Transverse colon (tissue), 4 donors: ENCODE data around the gene POLR3K. TPM values are rescaled to one million over a fixed set of nuclear protein-coding genes. Genes with fewer than 3 reads are reported as not detected.

ENCODE experiments used
- DNase-seq: peaks from one replicate; pipeline ENCODE4 v3.0.0-alpha.2; 2019
- H3K27ac ChIP-seq, 4 donors: fragments of 200-600 bp; sonication (generic); 2 replicates each; pipeline ENCODE4 v1.5.1; 2016 to 2018; ENCODE audit warnings: inconsistent platforms in 4 of 4
- H3K27me3 ChIP-seq: fragments of 200-600 bp; sonication (generic); 2 replicates; pipeline ENCODE4 v1.5.1; 2017; ENCODE audit warnings: inconsistent platforms
- H3K36me3 ChIP-seq, 4 donors: fragments of 200-600 bp; sonication (generic); 2 replicates each; pipeline ENCODE4 v1.5.1; 2017 to 2019; ENCODE audit warnings: inconsistent platforms in 4 of 4
- H3K4me1 ChIP-seq, 4 donors: fragments of 200-600 bp; sonication (generic); 2 replicates each; pipeline ENCODE4 v1.5.1; 2017 to 2020; ENCODE audit warnings: inconsistent platforms in 4 of 4
- H3K4me3 ChIP-seq, 4 donors: fragments of 200-600 bp; sonication (generic); 1 replicate in 1 of 4; 2 replicates in 3 of 4; pipeline versions ENCODE4 v1.5.1 to v1.6.1; 2017 to 2019; ENCODE audit warnings: inconsistent platforms in 4 of 4
- H3K9me3 ChIP-seq, 2 donors: fragments of 200-600 bp; sonication (generic); 2 replicates each; pipeline ENCODE4 v1.5.1; 2017 to 2019; ENCODE audit warnings: inconsistent platforms in 2 of 2
- CTCF ChIP-seq, 5 experiments: fragments of 200-600 bp in 3 of 5; fragments of 450-650 bp in 2 of 5; sonication (generic) in 3 of 5; IDR thresholded peaks; 1 replicate in 2 of 5; 2 replicates in 3 of 5; pipeline ENCODE4 v1.5.1; 2016 to 2017; ENCODE audit warnings: antibody characterized with exemption in 5 of 5, inconsistent platforms in 3 of 5, mild to moderate bottlenecking in 2 of 5, moderate library complexity in 1 of 5
- EP300 ChIP-seq: sonication (generic); formaldehyde crosslinking; IDR thresholded peaks from one replicate; pipeline ENCODE4 v1.6.1; 2017; ENCODE audit warnings: antibody characterized with exemption, low read depth
- POLR2A ChIP-seq: fragments of 450-650 bp; IDR thresholded peaks from one replicate; pipeline ENCODE4 v1.6.1; 2016; ENCODE audit warnings: antibody characterized with exemption, mild to moderate bottlenecking, moderate library complexity
- POLR2AphosphoS5 ChIP-seq, 3 donors: sonication (generic); formaldehyde crosslinking; IDR thresholded peaks; one replicate each; pipeline ENCODE4 v1.6.1; 2016; ENCODE audit warnings: antibody characterized with exemption in 3 of 3
- WGBS, 2 donors: methylation state at CpG; one replicate each; pipeline ENCODE4 v1.1.5; 2018; ENCODE audit warnings: low coverage in 1 of 2; 5-methylcytosine and 5-hydroxymethylcytosine counted together
- in situ Hi-C, 4 donors: fragments of 200-750 bp; cut with MboI; loops; one replicate each; pipeline versions ENCODE4 v1.15.0 to v1.15.1; 2017; ENCODE audit warnings: low sequenced_read_pairs in 3 of 4, low pct_ligation_motif_present in 1 of 4, low pct_unique_long_range_greater_than_20kb in 1 of 4
- intact Hi-C: fragments of 100-400 bp; cut with DNase I; formaldehyde crosslinking; loops from one replicate; pipeline ENCODE4 v1.15.1; 2023; ENCODE audit warnings: low total_unique reads
- total RNA-seq, 4 donors: library from RNA; depleted of rRNA; stranded (reverse); fragments of >200 nt; gene quantifications; one replicate each; pipeline ENCODE4 v1.1.0, GENCODE V29; 2016

Gene POLR3K
- total RNA-seq, 4 donors from 2014 or later = 4.6 to 12.7 (median 5.2) TPM; not detected in 1

GRCh38 chr16:97822-98221 lies 44.4 kb upstream of the POLR3K start:
- TF ChIP-seq POLR2AphosphoS5 (IDR thresholded peaks at IDR 0.05) = no peak
- no peak for TF ChIP-seq CTCF (IDR thresholded peaks at IDR 0.05)
- no peak for TF ChIP-seq EP300
- TF ChIP-seq POLR2A = no peak
- H3K4me1 ChIP-seq = peaks cover 0 to 11% (median 0%) of the 10 kb centered on the region in 4 donors
- H3K27me3 ChIP-seq = no peaks in the 10 kb centered on the region
- DNase-seq = no peak
- H3K27ac ChIP-seq = no peak overlapping the region
- intact Hi-C loops = loop anchor here (2.0 kb wide), 1 partner anchor 31 kb away; no protein-coding TSS in a partner anchor
- no peak overlapping the region for H3K4me3 ChIP-seq
- H3K9me3 ChIP-seq = no peaks in the 10 kb centered on the region
- no peaks in the 10 kb centered on the region for H3K36me3 ChIP-seq
- in situ Hi-C loops = no loop called here
- WGBS, 2 donors = 87% methylated on average over 8 of the region's 8 CpGs; no CpG with 5 or more reads in 1 of the 2 donors

- 0 to 19% methylated on average over 2 to 6 of the region's 11 CpGs for WGBS, 2 donors
- no peak overlapping the region for H3K4me3 ChIP-seq
- in situ Hi-C loops (no loop called here), intact Hi-C loops (loop anchor here (2.0 kb wide), 1 partner anchor 30 kb away; no protein-coding TSS in a partner anchor)
- TF ChIP-seq CTCF (IDR thresholded peaks at IDR 0.05) (peak; percentile 97 to 100 (median 99)), POLR2A (no peak), POLR2AphosphoS5 (IDR thresholded peaks at IDR 0.05) (peak in 2 of 3 donors; percentile 45 to 53), EP300 (no peak)
- H3K27me3 ChIP-seq = no peaks in the 10 kb centered on the region
- H3K9me3 ChIP-seq = no peaks in the 10 kb centered on the region
- no peak overlapping the region for H3K27ac ChIP-seq
- H3K36me3 ChIP-seq = no peaks in the 10 kb centered on the region
- DNase-seq = peak; percentile 91
- H3K4me1 ChIP-seq = peaks cover 0 to 11% (median 0%) of the 10 kb centered on the region in 4 donors
Measured at GRCh38 chr16:96935-97381, 43.5 kb upstream of the POLR3K start.

GRCh38 chr16:94918-95265 lies 41.5 kb upstream of the POLR3K start:
- no peaks in the 10 kb centered on the region for H3K9me3 ChIP-seq
- no peak for DNase-seq
- H3K4me1 ChIP-seq = peaks cover 0 to 8% (median 0%) of the 10 kb centered on the region in 4 donors
- no peak overlapping the region for H3K4me3 ChIP-seq
- no peaks in the 10 kb centered on the region for H3K27me3 ChIP-seq
- WGBS, 2 donors = 95 to 98% methylated on average over 5 of the region's 5 CpGs
- intact Hi-C loops = no loop called here
- no peak for TF ChIP-seq POLR2AphosphoS5 (IDR thresholded peaks at IDR 0.05)
- no peak for TF ChIP-seq POLR2A
- no peak for TF ChIP-seq EP300
- no peak for TF ChIP-seq CTCF (IDR thresholded peaks at IDR 0.05)
- no peak overlapping the region for H3K27ac ChIP-seq
- in situ Hi-C loops = no loop called here
- no peaks in the 10 kb centered on the region for H3K36me3 ChIP-seq

GRCh38 chr16:92431-93339 lies 39.3 kb upstream of the POLR3K start:
- H3K27ac ChIP-seq = no peak overlapping the region
- 93 to 100% methylated on average over 1 to 14 of the region's 15 CpGs for WGBS, 2 donors

More at GRCh38 chr16:92431-93339, 39.3 kb upstream of the POLR3K start:
- Histone ChIP-seq H3K27me3 (no peaks in the 10 kb centered on the region), H3K4me3 (no peak overlapping the region), H3K4me1 (peaks cover 0 to 8% (median 0%) of the 10 kb centered on the region in 4 donors), H3K36me3 (no peaks in the 10 kb centered on the region), H3K9me3 (no peaks in the 10 kb centered on the region)
- no peak for TF ChIP-seq EP300
- TF ChIP-seq POLR2A = no peak
- no peak for TF ChIP-seq POLR2AphosphoS5 (IDR thresholded peaks at IDR 0.05)
- no peak for TF ChIP-seq CTCF (IDR thresholded peaks at IDR 0.05)
- intact Hi-C loops = no loop called here
- DNase-seq = no peak
- in situ Hi-C loops = no loop called here
